Measurements from ENCODE around the gene GALE. TPM values are rescaled to one million over a fixed set of nuclear protein-coding genes. Genes with fewer than 3 reads are reported as not detected.

Gene GALE
- total RNA-seq, 1 experiment from 2014 or later = 114 TPM

GRCh38 chr1:23768733-23769132 is 31.8 kb downstream of the GALE start:
- Histone ChIP-seq H3K36me3 (ENCODE audit: control insufficient read depth, insufficient read depth, low read length) (no peaks in the 10 kb centered on the region), H3K4me3 (ENCODE audit: low read depth in 2 of 2, low read length in 2 of 2) (no peak overlapping the region), H3K9me3 (ENCODE audit: control insufficient read depth, insufficient read depth, low read depth, low read length) (no peaks in the 10 kb centered on the region), H3K4me1 (ENCODE audit: control insufficient read depth, insufficient read depth, low read length) (peaks cover 2% of the 10 kb centered on the region; the same call in 1 of the 2 replicates), H3K27ac (ENCODE audit: low read length) (no peak overlapping the region), H3K27me3 (ENCODE audit: control insufficient read depth, insufficient read depth, low read length) (no peaks in the 10 kb centered on the region)
- POLR2A ChIA-PET = no interaction called here
- no TSS peak for BruUV-seq (replicated peaks)
- in situ Hi-C loops (cut with HindIII; ENCODE audit: low pct_unique_long_range_greater_than_20kb, low sequenced_read_pairs) (no loop called here), intact Hi-C loops (cut with micrococcal nuclease; ENCODE audit: unreplicated experiment) (no loop called here)
- CTCF ChIA-PET = interaction anchor here (0.6 kb wide), 1 partner anchor 86 kb away, joined by 3 read pairs; no protein-coding TSS in a partner anchor
- TF ChIP-seq CTCF (IDR thresholded peaks at IDR 0.05) = no peak
- TF ChIP-seq POLR2AphosphoS5 (IDR thresholded peaks at IDR 0.05; ENCODE audit: low read depth, low read length) = no peak
- TF ChIP-seq REST (IDR thresholded peaks at IDR 0.05; ENCODE audit: insufficient read depth in 1 of 2, low read depth in 2 of 2, low read length in 1 of 2) = no peak
- no peak for TF ChIP-seq SIN3A (IDR thresholded peaks at IDR 0.05; ENCODE audit: borderline replicate concordance, insufficient read depth, low read depth, low read length)
- no peak for TF ChIP-seq TCF7L2 (IDR thresholded peaks at IDR 0.05; ENCODE audit: low read depth, low read length)
- no peak for ATAC-seq
- no peak for DNase-seq (ENCODE audit: low read depth, low spot score)

- Histone ChIP-seq H3K9me3 (ENCODE audit: control insufficient read depth, insufficient read depth, low read depth, low read length) (no peaks in the 10 kb centered on the region), H3K4me1 (ENCODE audit: control insufficient read depth, insufficient read depth, low read length) (no peaks in the 10 kb centered on the region), H3K27me3 (ENCODE audit: control insufficient read depth, insufficient read depth, low read length) (no peaks in the 10 kb centered on the region), H3K36me3 (ENCODE audit: control insufficient read depth, insufficient read depth, low read length) (peaks cover 7% of the 10 kb centered on the region), H3K4me3 (ENCODE audit: low read depth in 2 of 2, low read length in 2 of 2) (no peak overlapping the region), H3K27ac (ENCODE audit: low read length) (no peak overlapping the region)
- intact Hi-C loops (cut with micrococcal nuclease; ENCODE audit: unreplicated experiment) (no loop called here), in situ Hi-C loops (cut with HindIII; ENCODE audit: low pct_unique_long_range_greater_than_20kb, low sequenced_read_pairs) (no loop called here)
- no peak for ATAC-seq
- no peak for DNase-seq (ENCODE audit: low read depth, low spot score)
- CTCF ChIA-PET = no interaction called here
- TF ChIP-seq REST (IDR thresholded peaks at IDR 0.05; ENCODE audit: insufficient read depth in 1 of 2, low read depth in 2 of 2, low read length in 1 of 2) = no peak
- TF ChIP-seq TCF7L2 (IDR thresholded peaks at IDR 0.05; ENCODE audit: low read depth, low read length) = no peak
- POLR2A ChIA-PET = interaction anchor here (0.5 kb wide), 1 partner anchor 140 kb away, joined by 3 read pairs; no protein-coding TSS in a partner anchor
- BruUV-seq (replicated peaks) = no TSS peak
These were observed 37.4 kb downstream of the GALE start for GRCh38 chr1:23763041-23763577.
